GM23248 (cell line): ENCODE results near the gene VRK1.

Source experiments
- EZH2 ChIP-seq: fragments of 200-600 bp; sonication (generic); IDR thresholded peaks from 2 replicates; pipeline ENCODE4 v1.6.1; 2018; ENCODE audit warnings: antibody characterized with exemption, mild to moderate bottlenecking; ENCODE audit not compliant: insufficient read depth, poor library complexity, severe bottlenecking
- EZH2phosphoT487 ChIP-seq: fragments of 200-600 bp; sonication (generic); IDR thresholded peaks from 2 replicates; pipeline ENCODE4 v1.6.1; 2018; ENCODE audit warnings: antibody characterized with exemption, moderate library complexity, mild to moderate bottlenecking, low read depth; ENCODE audit not compliant: insufficient read depth

- TF ChIP-seq EZH2phosphoT487, result no peak
- no peak for TF ChIP-seq EZH2
Measured at GRCh38 chr14:96804895-96805294, 7.7 kb downstream of the VRK1 start.
